HG03521 (cell line): ENCODE data around the gene BLACAT1.
"Not testable (repeated sequence)": the region's sequence is repeated elsewhere in the genome, so short reads cannot be mapped to it uniquely, and the experiment has no call there.

Experiments used
- ATAC-seq: cut with Tn5 transposase; IDR thresholded peaks from one replicate; pipeline ENCODE4 v1.9.1; 2021; ENCODE audit warnings: mild to moderate bottlenecking, moderate library complexity; ENCODE audit not compliant: unreplicated experiment

The BLACAT1 gene

DNA sequence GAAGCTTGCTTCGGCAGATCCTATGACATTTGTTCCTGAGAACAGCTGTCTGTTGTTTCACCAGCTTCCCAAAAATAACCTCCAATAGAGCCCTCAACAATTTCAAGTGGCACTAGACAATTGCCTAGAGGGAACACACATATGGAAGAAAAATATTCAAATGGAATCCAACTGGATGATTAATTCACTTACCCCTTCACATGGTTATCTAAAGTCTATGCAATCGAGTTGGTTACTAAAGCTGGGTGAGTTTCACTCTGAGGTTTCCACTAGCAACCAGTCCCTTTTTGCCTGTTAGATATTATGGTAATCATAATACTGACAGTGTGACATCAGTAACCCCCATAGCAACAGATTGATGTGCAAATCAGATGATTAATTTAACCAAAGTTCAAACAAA is 34.0 kb downstream of the BLACAT1 start, which contains the start of gene LEMD1:
Gene LEMD1 (minus strand): TSS at position 259 of the 400 bp plus-strand sequence. CDS start 1,520 bp downstream, outside the sequence.
- no peak for ATAC-seq

DNA sequence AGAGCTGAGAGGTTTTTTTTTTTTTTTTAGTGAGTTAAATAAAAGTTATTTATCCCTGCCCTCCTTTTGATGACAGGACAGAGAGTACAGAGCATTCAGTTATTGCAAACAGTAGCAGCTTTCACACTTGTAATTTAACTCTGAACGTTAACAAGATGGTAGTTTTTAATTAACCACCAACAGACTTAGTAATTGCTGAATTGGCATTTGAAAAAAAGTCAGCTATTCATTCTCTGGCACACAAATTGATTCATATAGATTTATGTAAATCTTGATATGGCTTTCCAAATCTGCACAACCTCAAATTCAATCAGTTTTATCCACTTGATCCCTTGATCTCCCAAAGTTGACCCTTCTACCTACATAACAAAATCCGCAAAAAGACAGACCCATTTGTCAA is 34.9 kb downstream of the BLACAT1 start:
- ATAC-seq, result no peak

DNA sequence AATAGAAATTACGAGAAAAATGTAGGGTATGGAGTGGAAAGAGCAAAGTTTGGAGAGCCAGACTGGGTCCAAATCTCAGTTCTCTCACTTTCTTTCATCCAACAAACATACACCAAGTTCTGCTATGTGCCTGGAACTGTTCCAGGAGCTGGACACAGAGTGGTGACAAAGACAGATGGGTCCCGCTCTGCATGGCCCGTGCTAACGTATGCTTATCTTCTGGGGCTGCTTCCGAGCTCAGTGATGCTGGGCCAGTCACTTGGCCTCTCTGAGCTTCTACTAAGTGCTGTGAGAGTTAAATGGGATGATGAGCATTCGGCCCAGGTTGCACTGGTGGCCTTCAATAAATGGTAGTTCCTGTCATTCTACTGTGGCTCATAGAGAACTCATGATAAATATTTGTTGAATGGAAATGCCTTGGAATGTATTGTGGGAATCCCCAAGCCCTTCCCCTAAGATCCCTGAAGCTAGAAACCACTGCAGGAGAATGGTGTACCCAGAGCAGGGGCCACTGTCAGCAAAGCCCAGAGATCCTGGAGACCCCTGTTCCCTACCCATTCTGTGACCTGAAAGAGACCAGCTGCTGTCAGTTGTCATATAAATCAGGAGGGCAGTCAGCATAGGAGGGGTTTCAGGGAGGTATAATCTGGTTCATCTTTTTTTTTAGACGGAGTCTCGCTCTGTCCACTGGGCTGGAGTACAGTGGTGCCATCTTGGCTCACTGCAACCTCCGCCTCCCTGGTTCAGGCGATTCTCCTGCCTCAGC is 37.8 kb downstream of the BLACAT1 start:
- ATAC-seq, result no peak

DNA sequence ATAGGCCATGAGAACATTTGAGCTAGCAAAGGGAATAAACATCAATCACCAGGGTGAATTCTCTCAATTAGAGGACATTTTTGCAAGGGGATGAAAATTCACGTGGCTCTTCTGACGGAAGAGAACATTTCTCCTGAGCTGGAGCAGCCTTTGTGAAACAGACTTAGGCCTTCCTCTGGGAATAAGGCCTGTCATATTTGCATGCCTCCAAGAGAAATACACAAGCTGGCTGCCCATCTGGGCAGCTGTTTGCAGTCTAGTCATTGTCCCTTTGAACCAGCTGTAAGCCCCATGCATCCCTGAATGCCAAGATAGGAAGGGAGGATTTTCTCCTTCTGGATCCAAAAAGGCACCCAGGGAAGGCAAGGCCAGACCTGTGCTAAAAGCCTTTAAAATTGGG is 39.5 kb downstream of the BLACAT1 start:
- no peak for ATAC-seq

DNA sequence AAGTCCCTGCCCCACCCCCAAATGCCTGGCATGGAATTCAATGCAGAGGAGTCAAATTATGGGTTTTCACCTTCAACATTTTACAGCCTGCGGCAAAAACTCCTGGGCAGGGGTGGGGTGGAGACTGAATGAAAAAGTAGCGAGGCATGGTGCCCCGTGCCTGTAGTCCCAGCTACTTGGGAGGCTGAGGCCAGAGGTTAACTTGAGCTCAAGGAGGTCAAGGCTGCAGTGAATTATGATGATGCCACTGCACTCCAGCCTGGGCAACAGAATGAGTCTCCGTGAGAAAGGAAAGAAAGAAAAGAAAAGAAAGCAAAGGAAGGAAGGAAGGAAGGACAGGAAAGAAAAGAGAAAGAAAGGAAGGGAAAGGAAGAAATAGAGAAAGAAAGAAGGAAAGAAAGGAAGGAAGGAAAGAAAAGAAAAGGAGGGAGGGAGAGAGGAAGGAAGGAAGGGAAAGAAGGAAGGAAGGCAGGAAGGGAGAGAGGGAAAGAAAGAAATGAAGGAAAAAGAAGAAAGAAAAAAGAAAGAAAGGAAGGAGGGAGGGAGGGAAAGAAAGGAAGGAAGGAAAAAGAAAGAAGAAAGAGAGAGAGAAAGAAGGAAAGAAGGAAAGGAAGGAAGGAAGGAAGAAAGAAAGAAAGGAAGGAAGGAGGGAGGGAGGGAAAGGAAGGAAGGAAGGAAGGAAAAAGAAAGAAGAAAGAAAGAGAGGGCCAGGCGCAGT is 45.1 kb downstream of the BLACAT1 start:
- no peak for ATAC-seq

DNA sequence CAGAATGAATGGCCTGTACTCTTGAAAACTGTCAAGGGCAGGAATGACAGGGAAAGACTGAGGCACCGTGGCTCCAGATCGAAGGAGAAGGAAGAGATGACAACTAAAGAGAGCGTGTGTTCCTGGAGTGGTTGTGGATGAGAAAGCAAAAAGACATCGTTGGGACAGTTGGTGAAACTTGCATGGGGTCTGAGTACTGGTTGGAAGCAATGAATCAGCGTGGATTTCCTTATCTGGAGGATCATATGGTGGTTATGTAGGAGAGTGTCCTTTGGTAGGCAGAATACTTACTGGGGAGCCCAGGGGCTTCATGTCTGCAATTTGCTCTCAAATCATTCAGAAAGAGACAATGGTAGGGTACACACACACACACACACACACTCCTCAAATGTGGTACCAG is 47.9 kb downstream of the BLACAT1 start:
- no peak for ATAC-seq

DNA sequence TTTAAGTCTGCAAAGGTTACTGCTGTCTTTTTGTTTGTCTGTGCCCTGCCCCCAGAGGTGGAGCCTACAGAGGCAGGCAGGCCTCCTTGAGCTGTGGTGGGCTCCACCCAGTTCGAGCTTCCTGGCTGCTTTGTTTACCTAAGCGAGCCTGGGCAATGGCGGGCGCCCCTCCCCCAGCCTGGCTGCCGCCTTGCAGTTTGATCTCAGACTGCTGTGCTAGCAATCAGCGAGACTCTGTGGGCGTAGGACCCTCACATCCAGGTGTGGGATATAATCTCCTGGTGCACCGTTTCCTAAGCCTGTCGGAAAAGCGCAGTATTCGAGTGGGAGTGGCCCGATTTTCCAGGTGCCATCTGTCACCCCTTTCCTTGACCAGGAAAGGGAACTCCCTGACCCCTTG is 49.6 kb downstream of the BLACAT1 start:
- ATAC-seq, result not testable (repeated sequence)
